Erythroblast (primary cell): Measurements from ENCODE around the gene FAM3B.

Source experiments
- GATA1 ChIP-seq: IDR thresholded peaks from 2 replicates; pipeline ENCODE4 v1.6.1; 2011; ENCODE audit warnings: low read depth, mild to moderate bottlenecking, control low read depth, low read length, moderate library complexity
- POLR2A ChIP-seq: IDR thresholded peaks from 2 replicates; pipeline ENCODE4 v1.6.1; 2011; ENCODE audit warnings: mild to moderate bottlenecking, low read length

DNA sequence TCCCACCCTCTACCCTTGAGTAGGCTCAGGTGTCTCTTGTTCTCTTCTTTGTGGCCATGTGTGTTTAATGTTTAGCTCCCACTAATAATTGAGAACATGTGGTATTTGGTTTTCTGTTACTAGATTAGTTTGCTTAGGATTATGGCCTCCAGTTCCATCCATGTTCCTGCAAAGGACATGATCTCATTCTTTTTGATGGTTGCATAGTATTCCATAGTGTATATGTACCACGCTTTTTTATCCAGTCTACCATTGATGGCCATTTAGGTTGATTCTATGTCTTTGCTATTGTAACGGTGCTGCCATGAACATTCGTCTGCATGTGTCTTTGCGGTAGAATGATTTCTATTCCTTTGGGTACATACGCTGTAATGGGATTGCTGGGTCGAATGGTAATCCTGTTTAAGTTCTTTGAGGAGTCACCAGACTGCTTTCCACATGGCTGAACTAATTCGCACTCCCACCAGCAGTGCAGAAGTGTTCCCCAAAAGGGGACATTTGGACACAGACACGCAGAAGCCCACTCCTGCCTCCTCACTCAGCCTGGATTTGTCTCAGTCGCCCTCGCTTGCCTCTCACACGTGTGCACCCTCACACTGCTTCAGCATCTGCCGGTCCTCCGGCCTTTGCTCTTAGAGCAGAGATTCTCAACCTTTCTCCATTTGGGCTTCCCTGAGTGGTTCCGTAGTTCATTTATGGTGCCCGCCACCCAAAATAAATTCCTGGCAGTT is 48.9 kb downstream of the FAM3B start:
- TF ChIP-seq POLR2A (no peak), GATA1 (no peak)
